Prostate gland (tissue), 2 donors: ENCODE measurements around the gene PDE2A.

Experiments
- POLR2AphosphoS5 ChIP-seq: sonication (generic); formaldehyde crosslinking; IDR thresholded peaks from one replicate; pipeline ENCODE4 v1.6.1; 2017; ENCODE audit warnings: antibody characterized with exemption
- TF ChIP-seq, protein P1 (sequence below), 4 experiments: fragments of 200-600 bp in 2 of 4; fragments of 450-650 bp in 2 of 4; sonication (generic) in 2 of 4; IDR thresholded peaks; 1 replicate in 3 of 4; 2 replicates in 1 of 4; pipeline ENCODE4 v1.5.1; 2016 to 2019; ENCODE audit warnings: antibody characterized with exemption in 4 of 4, mild to moderate bottlenecking in 2 of 4, moderate library complexity in 2 of 4

DNA sequence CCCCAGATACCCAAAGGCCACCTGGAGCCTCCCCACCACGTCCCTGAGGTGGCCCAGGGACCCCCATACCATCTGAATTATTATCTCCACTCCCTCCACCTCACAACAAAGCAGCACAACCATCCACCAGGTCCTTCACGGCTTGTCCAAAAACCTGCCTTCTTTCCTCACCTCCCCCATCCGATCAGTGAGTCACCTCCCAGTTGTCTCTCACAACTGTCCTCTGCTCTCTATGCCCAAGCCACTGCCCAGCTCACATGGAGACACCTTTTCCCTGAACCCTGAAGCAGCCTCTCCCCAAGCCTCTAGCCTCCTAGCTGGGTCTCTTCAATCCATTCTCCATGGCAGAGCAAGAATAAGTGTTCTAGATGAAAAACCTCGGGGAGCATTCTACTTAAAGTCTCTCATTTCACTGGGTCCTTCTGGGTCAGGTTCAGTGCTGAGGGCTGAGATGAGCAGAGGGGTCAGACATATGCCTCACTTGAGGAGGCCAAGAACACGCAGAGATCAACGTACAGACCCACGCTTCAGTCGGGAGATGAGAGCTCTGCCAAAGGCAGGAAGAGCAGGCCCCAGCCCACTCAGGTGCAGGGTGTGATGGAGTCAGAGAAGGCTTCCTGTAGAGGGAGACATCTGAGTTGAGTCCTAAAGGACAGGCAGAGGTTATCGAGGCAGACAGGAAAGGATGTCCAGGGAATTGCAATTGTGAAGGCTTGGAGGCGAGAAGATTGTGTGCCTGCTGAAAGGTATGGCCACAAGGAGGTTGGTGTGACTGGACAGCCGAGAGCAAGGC, 74.7 kb downstream of the PDE2A start:
- TF ChIP-seq POLR2AphosphoS5, result no peak
- TF ChIP-seq, protein P1, sequence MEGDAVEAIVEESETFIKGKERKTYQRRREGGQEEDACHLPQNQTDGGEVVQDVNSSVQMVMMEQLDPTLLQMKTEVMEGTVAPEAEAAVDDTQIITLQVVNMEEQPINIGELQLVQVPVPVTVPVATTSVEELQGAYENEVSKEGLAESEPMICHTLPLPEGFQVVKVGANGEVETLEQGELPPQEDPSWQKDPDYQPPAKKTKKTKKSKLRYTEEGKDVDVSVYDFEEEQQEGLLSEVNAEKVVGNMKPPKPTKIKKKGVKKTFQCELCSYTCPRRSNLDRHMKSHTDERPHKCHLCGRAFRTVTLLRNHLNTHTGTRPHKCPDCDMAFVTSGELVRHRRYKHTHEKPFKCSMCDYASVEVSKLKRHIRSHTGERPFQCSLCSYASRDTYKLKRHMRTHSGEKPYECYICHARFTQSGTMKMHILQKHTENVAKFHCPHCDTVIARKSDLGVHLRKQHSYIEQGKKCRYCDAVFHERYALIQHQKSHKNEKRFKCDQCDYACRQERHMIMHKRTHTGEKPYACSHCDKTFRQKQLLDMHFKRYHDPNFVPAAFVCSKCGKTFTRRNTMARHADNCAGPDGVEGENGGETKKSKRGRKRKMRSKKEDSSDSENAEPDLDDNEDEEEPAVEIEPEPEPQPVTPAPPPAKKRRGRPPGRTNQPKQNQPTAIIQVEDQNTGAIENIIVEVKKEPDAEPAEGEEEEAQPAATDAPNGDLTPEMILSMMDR (IDR thresholded peaks at IDR 0.05), result no peak
